RPMI8226 (cell line): ENCODE measurements around the gene PTMS.

Source experiments
- DNase-seq: peaks from one replicate; pipeline ENCODE4 v3.0.0-alpha.2; 2015

Gene PTMS

GRCh38 chr12:6752921-6753771 lies 13.0 kb upstream of the PTMS start, which contains the start of gene MLF2:
Gene MLF2, minus strand, starts transcription at chr12:6753141. Its CDS starts 807 bp downstream, at chr12:6752334.
- DNase-seq = peak; percentile 98

DNA sequence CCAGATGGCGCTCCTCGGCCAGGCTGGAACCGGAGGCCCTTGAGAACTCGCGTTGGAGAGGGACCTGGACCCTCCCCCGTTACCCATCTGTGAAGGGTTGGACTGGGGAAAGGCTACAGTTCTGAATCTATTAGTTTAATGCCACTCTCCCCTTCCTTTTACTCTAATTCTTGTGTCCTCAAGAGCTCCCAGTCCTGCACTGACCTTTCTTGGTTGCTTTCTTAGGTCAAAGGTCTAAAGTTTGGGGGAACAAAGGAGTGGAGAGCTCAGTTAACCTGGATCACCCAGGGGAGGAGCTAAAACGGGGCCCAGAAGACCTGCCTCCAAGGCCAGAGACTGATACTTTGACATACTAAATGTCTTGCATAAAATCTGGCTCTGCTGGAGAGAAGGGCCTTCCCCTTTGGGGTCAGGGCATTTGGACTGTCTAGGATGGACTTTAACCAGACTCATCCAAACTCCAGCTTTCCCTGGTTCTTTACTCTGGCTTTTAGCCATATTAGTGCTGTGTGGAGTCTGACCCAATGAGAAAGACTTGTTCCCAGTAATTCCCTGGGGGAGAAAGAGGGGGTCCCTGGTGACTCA lies 12.3 kb upstream of the PTMS start:
- DNase-seq = no peak

- no peak for DNase-seq
These were observed 11.8 kb upstream of the PTMS start for GRCh38 chr12:6754411-6754810.

DNA sequence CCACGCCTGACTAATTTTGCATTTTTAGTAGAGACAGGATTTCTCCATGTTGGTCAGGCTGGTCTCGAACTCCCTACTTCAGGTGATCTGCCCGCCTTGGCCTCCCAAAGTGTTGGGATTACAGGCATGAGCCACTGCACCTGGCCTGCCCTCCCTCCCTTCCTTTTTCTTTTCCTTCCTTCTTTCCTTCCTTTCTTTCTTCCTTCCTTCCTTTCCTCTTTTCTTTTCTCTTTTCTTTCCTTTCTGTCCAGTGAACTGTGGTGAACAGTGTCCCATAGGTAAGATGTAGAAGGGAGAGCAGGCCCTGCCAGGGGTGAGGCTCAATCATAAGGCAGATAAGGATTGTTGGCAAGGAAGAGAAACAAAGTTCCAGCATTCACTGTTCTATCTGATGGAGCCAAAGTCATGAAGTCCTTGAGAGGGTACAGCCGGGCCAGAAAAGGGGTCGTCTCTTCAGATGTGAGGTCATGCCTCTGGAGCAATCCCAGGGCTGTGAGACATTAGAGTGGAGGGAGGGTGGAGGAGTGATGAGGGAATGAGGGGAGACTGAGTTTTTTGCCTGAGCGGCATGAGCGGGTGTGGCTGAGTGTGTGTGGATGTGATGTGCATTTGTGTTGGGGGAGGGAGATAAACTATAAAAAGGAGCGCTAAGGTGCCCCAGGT lies 9.0 kb upstream of the PTMS start:
- no peak for DNase-seq

GRCh38 chr12:6758506-6759095 lies 7.6 kb upstream of the PTMS start:
- DNase-seq = peak; percentile 24

GRCh38 chr12:6759741-6760140 lies 6.4 kb upstream of the PTMS start:
- no peak for DNase-seq

DNA sequence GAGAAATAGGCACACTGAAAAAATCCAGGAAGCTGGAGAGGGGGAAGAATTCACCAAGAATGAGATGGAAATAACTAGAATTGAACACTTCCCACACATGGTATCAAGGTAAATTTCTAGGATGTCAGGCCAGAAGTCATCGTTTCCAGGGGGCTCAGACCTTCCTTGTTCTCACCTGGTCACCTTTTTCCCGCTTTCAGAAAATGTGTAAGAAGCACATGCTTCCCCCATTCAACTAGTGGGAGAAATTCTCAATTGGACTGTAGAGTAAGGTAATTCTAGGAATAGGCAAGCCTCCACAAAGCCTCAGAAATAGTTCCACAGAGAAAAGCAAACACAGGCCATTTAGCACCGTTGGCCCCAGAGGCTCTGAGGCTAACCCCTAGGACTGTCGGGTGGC lies 2.8 kb upstream of the PTMS start:
- DNase-seq = no peak

DNA sequence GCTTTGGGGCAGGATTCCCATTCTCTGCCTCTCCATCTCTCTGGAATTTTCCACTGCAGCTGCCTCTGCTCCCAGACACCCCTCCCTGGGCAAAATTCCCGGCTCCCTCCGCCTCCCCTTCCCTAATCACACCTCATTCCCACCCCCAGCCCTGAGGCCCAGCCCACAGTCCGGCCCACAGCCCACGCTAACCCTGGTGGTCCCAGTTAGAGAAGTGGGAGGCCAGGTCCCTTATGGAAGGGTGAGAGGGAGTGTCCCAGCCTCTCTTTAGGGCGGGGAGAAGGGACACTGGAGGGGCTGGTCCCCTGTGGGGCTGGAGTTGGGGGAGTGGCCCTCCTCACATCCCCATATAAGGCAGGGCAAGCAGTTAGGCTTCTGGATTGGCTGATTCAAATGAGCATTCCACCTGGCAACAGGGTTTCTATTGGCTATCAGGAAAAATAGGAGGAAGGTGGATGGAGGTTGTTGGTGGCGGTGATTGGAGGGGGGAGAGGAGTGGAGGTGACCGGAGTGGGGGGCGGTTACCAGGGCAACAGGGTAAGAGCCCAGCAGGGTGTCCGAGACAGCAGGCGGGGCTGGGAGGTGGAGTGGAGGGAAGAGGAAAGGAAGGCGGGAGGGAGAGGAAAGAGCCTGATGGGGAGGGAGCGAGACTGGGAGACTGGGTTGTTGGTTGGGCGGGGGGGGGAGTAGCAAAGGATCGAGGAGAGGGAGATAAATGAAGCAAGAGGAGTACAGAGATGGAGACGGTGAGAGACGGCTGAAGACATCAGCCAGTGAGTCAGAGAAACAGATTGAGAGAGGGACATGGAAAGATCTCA lies 1.9 kb upstream of the PTMS start:
- peak; percentile 77 for DNase-seq

GRCh38 chr12:6765048-6765633 lies 1.0 kb upstream of the PTMS start:
- DNase-seq = no peak

- DNase-seq = peak; percentile 80
These were observed 637 bp downstream of the PTMS start for GRCh38 chr12:6766651-6767349.

GRCh38 chr12:6767353-6768319 lies 1.5 kb downstream of the PTMS start:
- DNase-seq = no peak

DNA sequence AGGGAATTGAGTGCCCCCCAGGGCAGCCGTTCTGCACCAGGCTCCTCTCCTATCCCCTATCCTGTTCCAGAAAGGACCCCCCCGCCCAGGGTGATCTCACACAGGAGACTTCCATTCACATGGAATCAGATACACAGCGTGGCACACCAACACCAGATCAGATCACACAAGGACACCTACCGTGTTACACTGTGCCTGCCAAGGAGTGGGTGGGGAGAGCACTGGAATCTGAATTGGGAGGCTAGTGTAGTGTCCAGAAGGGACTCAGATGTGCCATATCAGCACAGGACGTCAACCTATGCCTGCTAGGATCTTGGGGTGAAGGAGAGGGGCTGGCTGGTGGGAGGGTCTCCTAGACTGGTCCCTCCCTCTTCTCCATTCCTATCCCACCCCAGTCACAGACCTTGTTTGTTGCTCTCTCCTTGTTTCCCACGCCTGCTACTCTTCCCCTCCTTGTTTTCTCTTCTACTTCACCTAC lies 2.3 kb downstream of the PTMS start:
- DNase-seq = no peak

- DNase-seq = peak; percentile 30
These were observed 2.8 kb downstream of the PTMS start for GRCh38 chr12:6768990-6769389.

GRCh38 chr12:6769666-6770065 lies 3.5 kb downstream of the PTMS start:
- DNase-seq = no peak

DNA sequence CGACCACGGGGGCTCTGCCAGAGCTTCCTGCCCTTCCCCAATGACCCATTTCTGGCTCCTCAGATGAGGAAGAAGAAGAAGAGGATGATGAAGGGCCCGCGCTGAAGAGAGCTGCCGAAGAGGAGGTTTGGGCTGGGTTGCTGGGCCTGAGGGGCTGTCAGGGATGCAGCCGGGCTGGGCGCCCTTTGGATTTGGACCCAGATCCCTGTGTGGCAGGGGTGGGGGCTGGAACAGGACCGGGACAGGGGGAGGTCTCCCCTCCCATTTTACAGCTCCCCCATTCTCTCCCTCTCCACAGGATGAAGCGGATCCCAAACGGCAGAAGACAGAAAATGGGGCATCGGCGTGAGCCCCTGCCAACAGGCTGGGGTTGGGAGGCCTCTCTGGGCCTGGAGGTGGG lies 3.9 kb downstream of the PTMS start:
- DNase-seq = no peak

GRCh38 chr12:6770600-6770999 lies 4.4 kb downstream of the PTMS start:
- no peak for DNase-seq

- peak; percentile 60 for DNase-seq
These were observed 4.9 kb downstream of the PTMS start for GRCh38 chr12:6771091-6771495.

DNA sequence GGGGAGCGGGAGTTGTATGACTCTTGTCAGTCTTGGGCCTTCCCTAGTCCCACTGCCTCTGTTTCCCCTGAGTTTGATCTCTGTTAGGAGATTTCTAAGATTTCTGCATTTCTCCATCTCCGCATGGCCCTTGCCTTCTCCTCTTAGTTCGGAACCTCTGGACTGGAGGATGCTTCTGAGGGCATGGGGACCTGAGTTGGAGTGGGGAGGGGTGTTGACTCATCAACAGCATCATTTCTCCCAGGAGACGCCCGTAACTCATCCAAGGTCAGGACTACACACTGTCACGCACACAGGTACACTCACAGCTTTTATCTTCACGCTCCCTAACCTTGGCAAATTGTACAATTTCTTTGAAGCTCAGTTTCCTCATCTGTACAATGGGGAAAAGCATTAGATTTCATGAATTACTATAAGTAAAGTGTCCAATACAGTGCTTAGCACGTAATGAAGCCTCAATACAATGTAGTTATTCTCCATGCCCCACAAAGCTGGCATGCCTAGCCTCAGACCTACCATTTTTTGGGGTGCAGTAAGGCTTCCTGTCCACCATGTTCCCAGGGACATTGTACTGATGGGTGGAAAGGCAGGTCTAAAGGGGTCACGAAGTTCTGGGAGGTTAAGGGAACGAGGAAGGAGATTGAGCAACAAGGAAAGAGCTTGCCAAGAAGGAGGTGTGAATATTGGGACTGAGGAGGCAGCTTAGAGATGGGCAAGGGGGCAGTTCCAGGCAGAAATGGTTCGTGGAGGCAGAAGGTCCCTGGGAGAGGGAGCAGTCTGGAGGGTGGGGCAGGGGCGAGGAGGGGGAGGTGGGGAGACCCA lies 5.6 kb downstream of the PTMS start:
- DNase-seq = no peak

- DNase-seq = no peak
These were observed 6.2 kb downstream of the PTMS start, which contains the start of gene LAG3 for GRCh38 chr12:6772331-6772695. Gene LAG3, plus strand, starts transcription at chr12:6772520. Its CDS starts 333 bp downstream, at chr12:6772853.
